ENCODE data around the gene OR51A7.

The OR51A7 gene

DNA sequence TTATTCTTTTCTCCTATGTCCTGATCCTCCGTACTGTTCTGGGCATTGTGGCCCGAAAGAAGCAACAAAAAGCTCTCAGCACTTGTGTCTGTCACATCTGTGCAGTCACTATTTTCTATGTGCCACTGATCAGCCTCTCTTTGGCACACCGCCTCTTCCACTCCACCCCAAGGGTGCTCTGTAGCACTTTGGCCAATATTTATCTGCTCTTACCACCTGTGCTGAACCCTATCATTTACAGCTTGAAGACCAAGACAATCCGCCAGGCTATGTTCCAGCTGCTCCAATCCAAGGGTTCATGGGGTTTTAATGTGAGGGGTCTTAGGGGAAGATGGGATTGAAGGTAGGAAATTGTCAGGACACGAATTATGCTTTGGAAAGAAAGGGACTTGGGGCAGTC, 21.0 kb upstream of the OR51A7 start (continued):
- TF ChIP-seq, protein P1, sequence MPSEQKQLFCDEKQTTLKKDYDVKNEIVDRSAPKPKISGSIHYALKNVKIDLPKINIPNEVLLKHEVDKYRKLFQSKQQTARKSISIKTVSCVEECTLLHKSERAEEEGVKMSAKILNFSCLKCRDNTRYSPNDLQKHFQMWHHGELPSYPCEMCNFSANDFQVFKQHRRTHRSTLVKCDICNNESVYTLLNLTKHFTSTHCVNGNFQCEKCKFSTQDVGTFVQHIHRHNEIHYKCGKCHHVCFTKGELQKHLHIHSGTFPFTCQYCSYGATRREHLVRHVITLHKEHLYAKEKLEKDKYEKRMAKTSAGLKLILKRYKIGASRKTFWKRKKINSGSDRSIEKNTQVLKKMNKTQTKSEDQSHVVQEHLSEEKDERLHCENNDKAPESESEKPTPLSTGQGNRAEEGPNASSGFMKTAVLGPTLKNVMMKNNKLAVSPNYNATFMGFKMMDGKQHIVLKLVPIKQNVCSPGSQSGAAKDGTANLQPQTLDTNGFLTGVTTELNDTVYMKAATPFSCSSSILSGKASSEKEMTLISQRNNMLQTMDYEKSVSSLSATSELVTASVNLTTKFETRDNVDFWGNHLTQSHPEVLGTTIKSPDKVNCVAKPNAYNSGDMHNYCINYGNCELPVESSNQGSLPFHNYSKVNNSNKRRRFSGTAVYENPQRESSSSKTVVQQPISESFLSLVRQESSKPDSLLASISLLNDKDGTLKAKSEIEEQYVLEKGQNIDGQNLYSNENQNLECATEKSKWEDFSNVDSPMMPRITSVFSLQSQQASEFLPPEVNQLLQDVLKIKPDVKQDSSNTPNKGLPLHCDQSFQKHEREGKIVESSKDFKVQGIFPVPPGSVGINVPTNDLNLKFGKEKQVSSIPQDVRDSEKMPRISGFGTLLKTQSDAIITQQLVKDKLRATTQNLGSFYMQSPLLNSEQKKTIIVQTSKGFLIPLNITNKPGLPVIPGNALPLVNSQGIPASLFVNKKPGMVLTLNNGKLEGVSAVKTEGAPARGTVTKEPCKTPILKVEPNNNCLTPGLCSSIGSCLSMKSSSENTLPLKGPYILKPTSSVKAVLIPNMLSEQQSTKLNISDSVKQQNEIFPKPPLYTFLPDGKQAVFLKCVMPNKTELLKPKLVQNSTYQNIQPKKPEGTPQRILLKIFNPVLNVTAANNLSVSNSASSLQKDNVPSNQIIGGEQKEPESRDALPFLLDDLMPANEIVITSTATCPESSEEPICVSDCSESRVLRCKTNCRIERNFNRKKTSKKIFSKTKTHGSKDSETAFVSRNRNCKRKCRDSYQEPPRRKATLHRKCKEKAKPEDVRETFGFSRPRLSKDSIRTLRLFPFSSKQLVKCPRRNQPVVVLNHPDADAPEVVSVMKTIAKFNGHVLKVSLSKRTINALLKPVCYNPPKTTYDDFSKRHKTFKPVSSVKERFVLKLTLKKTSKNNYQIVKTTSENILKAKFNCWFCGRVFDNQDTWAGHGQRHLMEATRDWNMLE (tag by site-specific recombination; conservative IDR thresholded peaks at IDR 0.05; ENCODE audit: low read depth), result no peak
- no peak for TF ChIP-seq ZFP3 (tag by site-specific recombination; IDR thresholded peaks at IDR 0.05; ENCODE audit: low read depth)

DNA sequence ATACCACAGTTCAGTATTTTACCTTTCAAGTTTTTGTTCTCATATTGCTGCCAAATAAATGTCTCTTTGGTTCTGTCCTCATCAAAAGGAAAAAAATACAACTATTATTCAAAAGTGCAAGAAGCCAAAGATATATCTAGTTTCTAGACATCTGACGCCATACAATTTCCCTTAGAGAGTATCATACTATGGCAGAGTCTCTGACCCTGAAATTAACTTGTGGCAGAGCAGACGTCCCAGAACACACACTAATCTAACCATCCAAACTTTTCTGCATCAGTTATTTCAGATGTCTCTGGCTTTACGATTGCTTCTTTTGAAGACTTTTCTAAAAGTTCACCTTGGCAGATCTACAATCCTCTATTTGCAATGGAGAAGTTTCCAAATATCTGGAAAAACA, 19.2 kb upstream of the OR51A7 start:
- H3K36me3 ChIP-seq (ENCODE audit: control insufficient read depth in 2 of 2, insufficient read depth in 1 of 2, low read length in 2 of 2), result no peaks in the 10 kb centered on the region
- TF ChIP-seq ZNF302 (tag by site-specific recombination; IDR thresholded peaks at IDR 0.05; ENCODE audit: low read depth) (no peak), ZFP41 (tag by site-specific recombination; IDR thresholded peaks at IDR 0.05; ENCODE audit: borderline replicate concordance) (no peak), ZNF10 (tag by site-specific recombination; IDR thresholded peaks at IDR 0.05) (no peak), ZNF677 (tag by site-specific recombination; IDR thresholded peaks at IDR 0.05) (no peak), ZNF843 (tag by site-specific recombination; IDR thresholded peaks at IDR 0.05) (no peak), ZNF585B (tag by site-specific recombination; IDR thresholded peaks at IDR 0.05) (no peak), ZNF174 (tag by site-specific recombination; IDR thresholded peaks at IDR 0.05) (no peak), ZBTB7A (tag by site-specific recombination; IDR thresholded peaks at IDR 0.05; ENCODE audit: low read depth) (no peak), ZBTB48 (tag by site-specific recombination; IDR thresholded peaks at IDR 0.05) (no peak), ZNF600 (tag by site-specific recombination; IDR thresholded peaks at IDR 0.05) (no peak), YY1 (tag by site-specific recombination; IDR thresholded peaks at IDR 0.05) (no peak)
- TF ChIP-seq, protein P2, sequence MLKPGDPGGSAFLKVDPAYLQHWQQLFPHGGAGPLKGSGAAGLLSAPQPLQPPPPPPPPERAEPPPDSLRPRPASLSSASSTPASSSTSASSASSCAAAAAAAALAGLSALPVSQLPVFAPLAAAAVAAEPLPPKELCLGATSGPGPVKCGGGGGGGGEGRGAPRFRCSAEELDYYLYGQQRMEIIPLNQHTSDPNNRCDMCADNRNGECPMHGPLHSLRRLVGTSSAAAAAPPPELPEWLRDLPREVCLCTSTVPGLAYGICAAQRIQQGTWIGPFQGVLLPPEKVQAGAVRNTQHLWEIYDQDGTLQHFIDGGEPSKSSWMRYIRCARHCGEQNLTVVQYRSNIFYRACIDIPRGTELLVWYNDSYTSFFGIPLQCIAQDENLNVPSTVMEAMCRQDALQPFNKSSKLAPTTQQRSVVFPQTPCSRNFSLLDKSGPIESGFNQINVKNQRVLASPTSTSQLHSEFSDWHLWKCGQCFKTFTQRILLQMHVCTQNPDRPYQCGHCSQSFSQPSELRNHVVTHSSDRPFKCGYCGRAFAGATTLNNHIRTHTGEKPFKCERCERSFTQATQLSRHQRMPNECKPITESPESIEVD (tag by site-specific recombination; IDR thresholded peaks at IDR 0.05), result no peak
- TF ChIP-seq, protein P3, sequence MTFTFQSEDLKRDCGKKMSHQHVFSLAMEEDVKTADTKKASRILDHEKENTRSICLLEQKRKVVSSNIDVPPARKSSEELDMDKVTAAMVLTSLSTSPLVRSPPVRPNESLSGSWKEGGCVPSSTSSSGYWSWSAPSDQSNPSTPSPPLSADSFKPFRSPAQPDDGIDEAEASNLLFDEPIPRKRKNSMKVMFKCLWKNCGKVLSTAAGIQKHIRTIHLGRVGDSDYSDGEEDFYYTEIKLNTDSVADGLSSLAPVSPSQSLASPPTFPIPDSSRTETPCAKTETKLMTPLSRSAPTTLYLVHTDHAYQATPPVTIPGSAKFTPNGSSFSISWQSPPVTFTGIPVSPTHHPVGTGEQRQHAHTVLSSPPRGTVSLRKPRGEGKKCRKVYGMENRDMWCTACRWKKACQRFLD (tag by site-specific recombination; IDR thresholded peaks at IDR 0.05), result no peak
- TF ChIP-seq, protein P4, sequence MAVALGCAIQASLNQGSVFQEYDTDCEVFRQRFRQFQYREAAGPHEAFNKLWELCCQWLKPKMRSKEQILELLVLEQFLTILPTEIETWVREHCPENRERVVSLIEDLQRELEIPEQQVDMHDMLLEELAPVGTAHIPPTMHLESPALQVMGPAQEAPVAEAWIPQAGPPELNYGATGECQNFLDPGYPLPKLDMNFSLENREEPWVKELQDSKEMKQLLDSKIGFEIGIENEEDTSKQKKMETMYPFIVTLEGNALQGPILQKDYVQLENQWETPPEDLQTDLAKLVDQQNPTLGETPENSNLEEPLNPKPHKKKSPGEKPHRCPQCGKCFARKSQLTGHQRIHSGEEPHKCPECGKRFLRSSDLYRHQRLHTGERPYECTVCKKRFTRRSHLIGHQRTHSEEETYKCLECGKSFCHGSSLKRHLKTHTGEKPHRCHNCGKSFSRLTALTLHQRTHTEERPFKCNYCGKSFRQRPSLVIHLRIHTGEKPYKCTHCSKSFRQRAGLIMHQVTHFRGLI (tag by site-specific recombination; IDR thresholded peaks at IDR 0.05), result no peak
- TF ChIP-seq, protein P5, sequence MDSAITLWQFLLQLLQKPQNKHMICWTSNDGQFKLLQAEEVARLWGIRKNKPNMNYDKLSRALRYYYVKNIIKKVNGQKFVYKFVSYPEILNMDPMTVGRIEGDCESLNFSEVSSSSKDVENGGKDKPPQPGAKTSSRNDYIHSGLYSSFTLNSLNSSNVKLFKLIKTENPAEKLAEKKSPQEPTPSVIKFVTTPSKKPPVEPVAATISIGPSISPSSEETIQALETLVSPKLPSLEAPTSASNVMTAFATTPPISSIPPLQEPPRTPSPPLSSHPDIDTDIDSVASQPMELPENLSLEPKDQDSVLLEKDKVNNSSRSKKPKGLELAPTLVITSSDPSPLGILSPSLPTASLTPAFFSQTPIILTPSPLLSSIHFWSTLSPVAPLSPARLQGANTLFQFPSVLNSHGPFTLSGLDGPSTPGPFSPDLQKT (IDR thresholded peaks at IDR 0.05; ENCODE audit: borderline replicate concordance, low read depth, low read length), result no peak
- TF ChIP-seq, protein P1 (tag by site-specific recombination; conservative IDR thresholded peaks at IDR 0.05; ENCODE audit: low read depth), result no peak
- no peak overlapping the region for H3K27ac ChIP-seq (ENCODE audit: extremely low read depth, low read depth, low read length)
- H3K4me1 ChIP-seq (ENCODE audit: control insufficient read depth, insufficient read depth, low read length), result no peaks in the 10 kb centered on the region
- ChIA-PET CTCF (no interaction called here), POLR2A (no interaction called here)
- no peaks in the 10 kb centered on the region for H3K9me3 ChIP-seq (ENCODE audit: control insufficient read depth, insufficient read depth, low read depth, low read length)
- H3K4me3 ChIP-seq (ENCODE audit: low read depth, low read length), result no peak overlapping the region

All from HEK293 (cell line).